Activated CD8-positive, alpha-beta memory T cell treated with anti-CD3 and anti-CD28 coated beads, Interleukin-2, amount 10 ng/mL, durations not matched to agents 7 days and 5 days (primary cell): ENCODE data around the gene ADGRV1. TPM values are rescaled to one million over a fixed set of nuclear protein-coding genes. Genes with fewer than 3 reads are reported as not detected.

ENCODE experiments used
- ATAC-seq: fragments of 150-1000 bp; cut with Tn5 transposase; one replicate; pipeline ENCODE4 v1.10.0; 2021; ENCODE audit warnings: moderate library complexity
- CTCF ChIA-PET: fragments of 350-600 bp; sonication (Branson Sonifier 250); formaldehyde crosslinking; loops from one replicate; lab custom pipeline; 2021; ENCODE audit warnings: antibody characterized with exemption; lab: Charles Lee
- DNase-seq: peaks from one replicate; pipeline ENCODE4 v3.0.0-alpha.2; 2020
- H3K27ac Mint-ChIP-seq: one replicate; pipeline ENCODE4 v1.8.0; 2021; ENCODE audit warnings: mild to moderate bottlenecking, mixed read lengths
- H3K27me3 Mint-ChIP-seq: one replicate; pipeline ENCODE4 v1.8.0; 2021; ENCODE audit warnings: mixed read lengths
- H3K36me3 Mint-ChIP-seq: one replicate; pipeline ENCODE4 v1.8.0; 2021; ENCODE audit warnings: mild to moderate bottlenecking, mixed read lengths
- H3K4me1 Mint-ChIP-seq: one replicate; pipeline ENCODE4 v1.8.0; 2021; ENCODE audit warnings: mixed read lengths
- H3K4me3 Mint-ChIP-seq: one replicate; pipeline ENCODE4 v1.8.0; 2021; ENCODE audit warnings: mild to moderate bottlenecking, moderate library complexity, mixed read lengths
- H3K9me3 Mint-ChIP-seq: one replicate; pipeline ENCODE4 v1.8.0; 2022; ENCODE audit warnings: low read depth, mixed read lengths
- total RNA-seq, 2 experiments: library from RNA; stranded (reverse); gene quantifications; one replicate each; pipeline ENCODE4 v1.2.3, GENCODE V29; 2021

The ADGRV1 gene
- total RNA-seq, 2 experiments from 2014 or later: 0.18 TPM; not detected in 1

GRCh38 chr5:91145333-91145620, 586.7 kb downstream of the ADGRV1 start:
- Mint-ChIP-seq H3K27ac (no peak overlapping the region), H3K36me3 (peaks cover 3% of the 10 kb centered on the region), H3K4me1 (peaks cover 14% of the 10 kb centered on the region), H3K27me3 (peaks cover 11% of the 10 kb centered on the region), H3K9me3 (peaks cover 2% of the 10 kb centered on the region), H3K4me3 (no peak overlapping the region)
- no peak for DNase-seq
- CTCF ChIA-PET: no interaction called here
- ATAC-seq: no peak

GRCh38 chr5:91146230-91146629, 587.6 kb downstream of the ADGRV1 start:
- Mint-ChIP-seq H3K9me3 (peaks cover 2% of the 10 kb centered on the region), H3K36me3 (peaks cover 3% of the 10 kb centered on the region), H3K4me3 (no peak overlapping the region), H3K27me3 (peaks cover 13% of the 10 kb centered on the region), H3K4me1 (peaks cover 15% of the 10 kb centered on the region), H3K27ac (no peak overlapping the region)
- no peak for DNase-seq
- no peak for ATAC-seq
- CTCF ChIA-PET: no interaction called here

- Mint-ChIP-seq H3K4me3 (no peak overlapping the region), H3K36me3 (peaks cover 3% of the 10 kb centered on the region), H3K27me3 (peaks cover 17% of the 10 kb centered on the region), H3K4me1 (peaks cover 10% of the 10 kb centered on the region), H3K27ac (no peak overlapping the region), H3K9me3 (peaks cover 2% of the 10 kb centered on the region)
- ATAC-seq: no peak
- CTCF ChIA-PET: interaction anchor here (0.7 kb wide), 2 partner anchors 88 to 142 kb away, joined by 3 to 5 read pairs; no protein-coding TSS in a partner anchor
- no peak for DNase-seq
These were observed 588.5 kb downstream of the ADGRV1 start for GRCh38 chr5:91146905-91147600.

- CTCF ChIA-PET: no interaction called here
- peaks cover 11% of the 10 kb centered on the region for H3K27me3 Mint-ChIP-seq
- H3K27ac Mint-ChIP-seq: no peak overlapping the region
- ATAC-seq (no peak), DNase-seq (no peak)
- peaks cover 2% of the 10 kb centered on the region for H3K9me3 Mint-ChIP-seq
- peaks cover 3% of the 10 kb centered on the region for H3K36me3 Mint-ChIP-seq
- H3K4me3 Mint-ChIP-seq: no peak overlapping the region
- peaks cover 3% of the 10 kb centered on the region for H3K4me1 Mint-ChIP-seq
These were observed 591.6 kb downstream of the ADGRV1 start for GRCh38 chr5:91150234-91150633.

- H3K4me3 Mint-ChIP-seq: no peak overlapping the region
- H3K27me3 Mint-ChIP-seq: peaks cover 11% of the 10 kb centered on the region
- peaks cover 2% of the 10 kb centered on the region for H3K9me3 Mint-ChIP-seq
- ATAC-seq (no peak), DNase-seq (no peak)
- no peak overlapping the region for H3K27ac Mint-ChIP-seq
- peaks cover 3% of the 10 kb centered on the region for H3K4me1 Mint-ChIP-seq
- peaks cover 3% of the 10 kb centered on the region for H3K36me3 Mint-ChIP-seq
- CTCF ChIA-PET: no interaction called here
These were observed 592.0 kb downstream of the ADGRV1 start for GRCh38 chr5:91150636-91151035.

GRCh38 chr5:91151947-91152346, 593.4 kb downstream of the ADGRV1 start:
- Mint-ChIP-seq H3K36me3 (peaks cover 3% of the 10 kb centered on the region), H3K9me3 (peaks cover 2% of the 10 kb centered on the region), H3K4me3 (no peak overlapping the region), H3K27me3 (peaks cover 11% of the 10 kb centered on the region), H3K27ac (no peak overlapping the region), H3K4me1 (peaks cover 3% of the 10 kb centered on the region)
- DNase-seq: no peak
- ATAC-seq: no peak
- CTCF ChIA-PET: interaction anchor here (1.1 kb wide), 1 partner anchor 265 kb away, joined by 3 read pairs; no protein-coding TSS in a partner anchor

GRCh38 chr5:91154338-91154737, 595.7 kb downstream of the ADGRV1 start:
- no peak for DNase-seq
- no peak overlapping the region for H3K4me3 Mint-ChIP-seq
- H3K27me3 Mint-ChIP-seq: peaks cover 8% of the 10 kb centered on the region
- CTCF ChIA-PET: interaction anchor here (0.6 kb wide), 1 partner anchor 235 kb away, joined by 3 read pairs; no protein-coding TSS in a partner anchor
- peaks cover 3% of the 10 kb centered on the region for H3K4me1 Mint-ChIP-seq
- peaks cover 2% of the 10 kb centered on the region for H3K9me3 Mint-ChIP-seq
- ATAC-seq: no peak
- no peak overlapping the region for H3K27ac Mint-ChIP-seq
- peaks cover 3% of the 10 kb centered on the region for H3K36me3 Mint-ChIP-seq

- no peaks in the 10 kb centered on the region for H3K9me3 Mint-ChIP-seq
- H3K36me3 Mint-ChIP-seq: peaks cover under 1% of the 10 kb centered on the region
- H3K4me3 Mint-ChIP-seq: no peak overlapping the region
- H3K4me1 Mint-ChIP-seq: peaks cover 1% of the 10 kb centered on the region
- no peak overlapping the region for H3K27ac Mint-ChIP-seq
- peaks cover 6% of the 10 kb centered on the region for H3K27me3 Mint-ChIP-seq
- no peak for DNase-seq
- ATAC-seq: no peak
- CTCF ChIA-PET: no interaction called here
These were observed 596.7 kb downstream of the ADGRV1 start for GRCh38 chr5:91155274-91155673.

- Mint-ChIP-seq H3K27me3 (peaks cover 3% of the 10 kb centered on the region), H3K27ac (no peak overlapping the region), H3K36me3 (no peaks in the 10 kb centered on the region), H3K4me3 (no peak overlapping the region), H3K4me1 (no peaks in the 10 kb centered on the region), H3K9me3 (no peaks in the 10 kb centered on the region)
- DNase-seq (no peak), ATAC-seq (no peak)
- CTCF ChIA-PET: no interaction called here
These were observed 597.6 kb downstream of the ADGRV1 start for GRCh38 chr5:91156242-91156641.

GRCh38 chr5:91158011-91158410, 599.4 kb downstream of the ADGRV1 start:
- Mint-ChIP-seq H3K4me3 (no peak overlapping the region), H3K27ac (no peak overlapping the region), H3K36me3 (no peaks in the 10 kb centered on the region), H3K27me3 (no peaks in the 10 kb centered on the region), H3K4me1 (peaks cover 16% of the 10 kb centered on the region), H3K9me3 (no peaks in the 10 kb centered on the region)
- CTCF ChIA-PET: no interaction called here
- DNase-seq (no peak), ATAC-seq (no peak)

- ATAC-seq (no peak), DNase-seq (no peak)
- no peaks in the 10 kb centered on the region for H3K9me3 Mint-ChIP-seq
- CTCF ChIA-PET: interaction anchor here (1.2 kb wide), 1 partner anchor 24 kb away, joined by 3 read pairs; no protein-coding TSS in a partner anchor
- no peak overlapping the region for H3K4me3 Mint-ChIP-seq
- no peak overlapping the region for H3K27ac Mint-ChIP-seq
- peaks cover 25% of the 10 kb centered on the region for H3K4me1 Mint-ChIP-seq
- H3K27me3 Mint-ChIP-seq: peaks cover 5% of the 10 kb centered on the region
- no peaks in the 10 kb centered on the region for H3K36me3 Mint-ChIP-seq
These were observed 601.0 kb downstream of the ADGRV1 start for GRCh38 chr5:91159647-91160046.

- Mint-ChIP-seq H3K27me3 (peaks cover 5% of the 10 kb centered on the region), H3K9me3 (no peaks in the 10 kb centered on the region), H3K4me3 (no peak overlapping the region), H3K4me1 (peaks cover 25% of the 10 kb centered on the region), H3K27ac (no peak overlapping the region), H3K36me3 (no peaks in the 10 kb centered on the region)
- DNase-seq (no peak), ATAC-seq (no peak)
- CTCF ChIA-PET: interaction anchor here (0.6 to 1.2 kb wide), 2 partner anchors 23 to 229 kb away, joined by 3 to 4 read pairs; no protein-coding TSS in a partner anchor
These were observed 602.2 kb downstream of the ADGRV1 start for GRCh38 chr5:91160714-91161285.

GRCh38 chr5:91162534-91163381, 604.2 kb downstream of the ADGRV1 start:
- H3K9me3 Mint-ChIP-seq: no peaks in the 10 kb centered on the region
- CTCF ChIA-PET: interaction anchor here (2.0 kb wide), 1 partner anchor 222 kb away, joined by 5 read pairs; no protein-coding TSS in a partner anchor

More at GRCh38 chr5:91162534-91163381, 604.2 kb downstream of the ADGRV1 start:
- peaks cover 1% of the 10 kb centered on the region for H3K36me3 Mint-ChIP-seq
- DNase-seq: peak; percentile 88
- peak overlapping the region; percentile 73 for H3K27ac Mint-ChIP-seq
- H3K4me3 Mint-ChIP-seq: peak overlapping the region; percentile 23
- ATAC-seq: peak; percentile 98
- H3K4me1 Mint-ChIP-seq: peaks cover 25% of the 10 kb centered on the region
- H3K27me3 Mint-ChIP-seq: peaks cover 5% of the 10 kb centered on the region
